Epithelial cell of proximal tubule (primary cell): Measurements from ENCODE around the gene FAM181A. TPM values are rescaled to one million over a fixed set of nuclear protein-coding genes. Genes with fewer than 3 reads are reported as not detected.

Experiments used
- DNase-seq: peaks from one replicate; pipeline ENCODE4 v3.0.0-alpha.2; 2011; ENCODE audit warnings: low read depth
- H3K4me3 ChIP-seq: 2 replicates; pipeline ENCODE4 v1.5.1; 2011; ENCODE audit warnings: low read depth, mild to moderate bottlenecking, low read length
- CTCF ChIP-seq: conservative IDR thresholded peaks from 2 replicates; pipeline ENCODE4 v1.5.1; 2012; ENCODE audit warnings: low read depth, mild to moderate bottlenecking, low read length
- total RNA-seq: library from RNA; depleted of rRNA; stranded (reverse); fragments of >200 nt; gene quantifications from 2 replicates; pipeline ENCODE4 v1.2.3, GENCODE V29; 2015

FAM181A gene
- total RNA-seq, 1 donor from 2014 or later = not detected

DNA sequence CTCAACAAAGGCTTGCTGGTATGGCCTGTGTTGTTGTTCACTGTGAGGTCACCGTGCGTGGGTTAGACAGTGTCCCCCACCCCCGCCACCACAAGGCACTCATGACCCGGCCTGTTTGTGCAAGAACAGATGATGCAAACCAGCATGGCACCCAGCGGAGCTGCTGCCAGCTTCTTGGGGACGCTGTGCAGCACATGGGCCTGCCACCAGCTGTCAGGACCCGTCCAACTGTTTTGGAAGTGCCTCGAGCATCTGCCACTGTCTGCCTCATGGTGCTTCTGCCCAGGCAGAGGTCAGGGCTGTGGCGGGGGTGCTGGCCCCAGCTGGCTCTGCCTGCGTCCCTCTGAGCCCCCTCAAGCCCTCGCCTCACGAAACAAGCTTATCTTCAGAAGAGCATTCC, 47.7 kb downstream of the FAM181A start:
- no peak for TF ChIP-seq CTCF
- DNase-seq = no peak
- H3K4me3 ChIP-seq = no peak overlapping the region

DNA sequence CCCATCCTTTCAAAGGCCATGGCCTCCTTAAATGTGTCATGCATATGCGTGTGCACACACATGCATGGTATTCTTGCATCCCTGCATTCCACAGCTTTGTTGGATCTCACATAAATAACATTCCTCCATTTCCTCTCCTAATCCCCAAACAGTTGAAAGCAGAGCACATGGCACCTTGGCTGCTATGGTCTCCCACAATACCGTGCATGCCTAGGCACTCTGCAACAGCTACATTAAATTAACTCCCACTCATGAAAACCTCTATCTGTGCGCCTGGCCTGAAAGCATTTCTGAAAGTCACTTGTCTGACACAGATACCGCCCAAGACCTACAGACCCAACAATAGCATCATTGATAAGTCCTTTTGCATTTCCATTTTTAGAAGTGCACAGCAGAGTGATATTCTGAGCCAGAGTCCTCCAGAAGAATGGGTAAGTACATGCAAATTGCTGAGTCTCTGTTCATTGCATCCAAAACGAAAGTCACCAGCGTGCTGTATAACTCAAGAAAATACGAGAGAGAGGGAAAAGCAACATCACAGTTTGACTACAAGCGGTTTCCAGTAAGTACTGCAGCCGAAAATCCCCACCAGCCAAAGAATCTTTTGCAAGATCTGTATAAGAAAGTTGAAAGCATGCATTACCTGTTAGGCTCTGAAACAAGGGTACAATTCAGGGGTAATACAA, 48.8 kb downstream of the FAM181A start:
- no peak for TF ChIP-seq CTCF
- DNase-seq = no peak
- no peak overlapping the region for H3K4me3 ChIP-seq

DNA sequence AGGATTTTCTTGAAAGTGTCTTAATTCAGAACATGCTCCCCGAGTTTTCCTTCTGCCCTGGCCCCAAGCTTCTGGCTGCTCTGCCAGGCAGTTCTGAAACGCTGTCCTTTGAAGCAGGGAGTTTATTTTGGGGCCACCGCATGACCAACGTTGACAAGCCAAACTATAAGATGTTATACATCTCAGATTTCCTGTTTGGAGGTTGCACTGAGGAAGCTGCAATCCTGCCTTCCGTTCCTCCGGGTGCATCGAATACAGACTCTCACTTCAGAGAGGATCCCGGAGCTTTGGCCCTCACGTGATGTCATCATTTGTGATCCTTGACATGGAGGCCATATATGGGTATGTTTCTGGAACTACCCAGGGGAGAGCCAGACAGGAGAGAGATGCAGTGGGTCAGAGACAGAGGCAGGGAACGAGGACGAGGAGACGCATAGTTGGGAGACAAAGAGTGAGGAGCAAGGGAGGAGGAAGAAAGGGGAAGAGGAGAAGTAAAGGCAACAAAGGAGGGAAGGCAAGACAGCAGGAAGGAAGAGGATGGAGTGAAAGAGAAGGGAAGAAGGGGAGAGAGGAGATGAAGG, 49.4 kb downstream of the FAM181A start, which contains the start of gene ASB2:
Gene ASB2 (minus strand): TSS at position 94 of the 581 bp plus-strand sequence. CDS start 12,031 bp downstream, outside the sequence.
- DNase-seq = no peak
- H3K4me3 ChIP-seq = no peak within 1 kb of the TSS
- no peak for TF ChIP-seq CTCF

DNA sequence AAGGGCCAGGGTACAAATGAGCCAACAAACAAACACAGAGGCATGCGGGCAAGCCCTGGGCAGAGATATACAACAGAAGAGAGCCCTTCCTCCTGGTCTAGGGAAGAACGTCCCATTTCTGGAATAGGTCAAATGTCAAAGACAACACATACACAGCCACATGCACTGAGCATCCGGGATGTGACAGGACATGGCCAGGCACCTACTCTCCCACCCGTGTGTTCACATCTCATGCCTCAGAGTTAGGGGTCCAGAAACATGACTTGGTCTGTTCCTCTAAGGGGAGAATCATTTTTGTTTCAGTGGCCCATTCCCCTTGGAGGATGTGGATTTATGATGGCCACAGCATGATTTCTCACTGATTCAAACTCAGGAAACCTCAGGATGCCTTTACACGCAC, 50.0 kb downstream of the FAM181A start:
- H3K4me3 ChIP-seq = no peak overlapping the region
- TF ChIP-seq CTCF = no peak
- DNase-seq = no peak

DNA sequence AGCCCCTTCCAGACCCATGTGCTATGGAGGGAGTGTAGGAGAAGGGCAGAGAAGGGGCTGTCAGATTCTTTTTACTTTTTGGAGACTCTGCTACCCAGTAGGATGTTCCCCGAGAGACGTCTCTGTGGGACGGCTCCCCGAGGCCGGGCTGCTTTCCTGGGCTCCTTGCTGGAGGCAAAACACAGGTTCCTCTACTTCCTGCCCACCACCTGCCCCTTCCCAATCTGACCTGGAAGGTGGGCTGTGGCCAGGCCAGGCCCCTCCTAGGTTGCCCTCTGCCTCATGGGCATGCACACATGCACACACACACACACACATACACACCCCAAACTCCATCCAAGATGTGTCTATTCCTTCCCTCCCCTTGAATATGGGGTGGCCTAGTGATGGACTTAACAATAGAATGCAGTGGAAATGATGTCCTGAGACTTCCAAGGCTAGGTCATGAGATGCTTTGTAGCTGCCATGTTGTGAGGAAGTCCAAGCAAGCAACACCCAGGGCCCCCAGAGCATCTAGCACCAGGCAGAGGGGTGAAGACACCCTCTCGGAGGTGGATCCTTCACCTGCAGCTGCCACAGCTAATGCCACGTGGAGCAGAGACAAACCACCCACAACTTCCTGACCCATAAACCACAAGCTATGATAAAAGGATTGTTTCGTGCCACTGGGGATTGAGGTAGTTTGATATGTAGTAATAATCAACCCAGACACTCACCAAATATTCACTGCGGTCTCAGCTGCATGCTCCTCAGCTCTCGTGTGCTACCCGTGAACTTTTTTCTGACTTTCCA, 50.8 kb downstream of the FAM181A start:
- TF ChIP-seq CTCF = no peak
- no peak for DNase-seq
- no peak overlapping the region for H3K4me3 ChIP-seq

DNA sequence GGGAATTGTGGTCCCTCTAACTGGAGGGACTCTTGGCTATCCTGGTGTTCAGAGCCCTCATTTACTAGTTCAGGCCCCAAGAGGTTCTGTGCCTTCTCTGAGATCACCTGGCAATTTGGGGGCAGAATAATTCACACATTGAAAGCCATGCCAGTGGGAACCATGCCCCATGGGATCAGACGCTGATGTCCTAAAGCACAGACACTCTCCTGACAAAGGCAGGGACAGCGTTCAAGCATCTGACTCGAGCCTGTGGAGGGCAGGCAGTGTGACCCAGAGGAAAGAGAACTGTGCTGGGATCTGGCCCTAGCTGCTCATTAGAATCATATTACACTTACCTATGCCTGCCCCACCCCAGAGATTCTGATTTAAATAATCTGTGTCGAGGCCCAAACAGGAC, 51.6 kb downstream of the FAM181A start:
- no peak overlapping the region for H3K4me3 ChIP-seq
- no peak for TF ChIP-seq CTCF
- DNase-seq = no peak

Other genes with a start within 250 kb of the FAM181A start
- not detected in 2 replicates for gene PRIMA1, start 138.9 kb upstream of the FAM181A start, total RNA-seq
- 0.46 and 1.4 TPM in 2 replicates for gene ASB2, start 49.2 kb downstream of the FAM181A start, total RNA-seq
- not detected in 2 replicates for gene CCDC197, start 70.0 kb downstream of the FAM181A start, total RNA-seq
- 5.6 and 15.0 TPM in 2 replicates for gene OTUB2, start 99.0 kb downstream of the FAM181A start, total RNA-seq
- gene DDX24, start 153.9 kb downstream of the FAM181A start, total RNA-seq = 121 and 150 TPM in 2 replicates
- 15.2 and 40.2 TPM in 2 replicates for gene IFI27L1, start 154.0 kb downstream of the FAM181A start, total RNA-seq
- not detected in 2 replicates for gene IFI27, start 183.4 kb downstream of the FAM181A start, total RNA-seq
- gene IFI27L2, start 202.3 kb downstream of the FAM181A start, total RNA-seq = 112 and 139 TPM in 2 replicates
- gene PPP4R4, start 247.0 kb downstream of the FAM181A start, total RNA-seq = 0.29 and 1.7 TPM in 2 replicates